Measurements from ENCODE around the gene TRIL.

TRIL gene

DNA sequence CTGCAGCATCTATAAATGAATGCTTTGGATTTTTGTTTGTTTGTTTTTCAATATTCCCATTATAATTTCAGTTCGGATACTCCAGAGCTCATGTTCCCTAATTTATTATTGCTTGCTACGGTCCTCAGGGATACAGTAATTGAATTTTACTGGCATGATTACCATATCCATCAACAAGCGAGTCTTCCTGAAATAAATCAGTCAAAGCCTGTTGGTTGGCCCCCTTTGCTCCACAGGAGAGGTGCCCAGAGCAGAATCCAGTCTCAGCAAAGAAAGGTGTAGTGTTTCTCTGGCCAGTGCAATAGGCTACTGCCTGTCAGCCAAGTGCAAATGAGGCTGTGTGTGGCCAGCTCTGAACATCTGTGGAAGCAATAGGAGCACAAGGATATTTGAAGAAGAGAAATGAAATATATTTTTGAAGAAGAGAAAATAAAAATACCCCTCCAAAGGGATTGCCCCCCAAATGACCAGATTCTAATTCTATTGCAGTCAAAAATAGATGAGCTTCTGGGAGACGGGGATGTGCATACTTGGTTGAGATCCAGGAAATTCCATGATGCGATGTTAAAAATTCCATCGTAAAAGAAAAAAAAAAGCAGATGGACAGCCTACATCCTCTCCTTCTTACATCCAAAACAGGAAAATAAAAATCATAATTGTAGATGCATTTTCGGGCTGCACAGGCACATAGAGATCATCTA, 18.1 kb downstream of the TRIL start:
- CTCF ChIA-PET, result interaction anchor here (1.9 kb wide), 1 partner anchor 17 kb away, joined by 5 read pairs; no protein-coding TSS in a partner anchor
- no peak for DNase-seq
- Mint-ChIP-seq H3K27ac (no peak overlapping the region), H3K4me3 (no peak overlapping the region), H3K4me1 (no peaks in the 10 kb centered on the region), H3K9me3 (no peaks in the 10 kb centered on the region), H3K36me3 (no peaks in the 10 kb centered on the region), H3K27me3 (peaks cover 3% of the 10 kb centered on the region)

DNA sequence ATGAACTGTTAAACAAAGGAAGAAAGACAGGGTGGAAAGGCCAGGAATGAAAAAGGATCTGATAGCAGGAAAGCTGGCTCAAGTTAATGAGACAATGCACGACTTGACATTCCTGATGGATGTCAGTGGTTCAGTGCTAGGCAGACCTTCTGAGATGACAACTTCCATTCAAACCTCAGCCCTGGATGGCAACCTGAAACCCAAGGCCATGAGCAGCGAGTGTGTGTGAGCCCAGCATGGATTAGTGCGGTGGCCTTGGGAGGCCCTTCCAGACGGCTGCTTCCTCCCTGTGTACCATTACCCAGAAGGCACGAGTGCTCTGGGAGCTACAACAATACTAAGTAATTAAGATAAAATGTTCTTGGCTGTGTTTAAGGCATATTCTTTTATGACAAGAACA, 18.8 kb downstream of the TRIL start:
- Mint-ChIP-seq H3K36me3 (no peaks in the 10 kb centered on the region), H3K4me3 (no peak overlapping the region), H3K4me1 (no peaks in the 10 kb centered on the region), H3K27ac (no peak overlapping the region), H3K9me3 (no peaks in the 10 kb centered on the region), H3K27me3 (peaks cover 5% of the 10 kb centered on the region)
- CTCF ChIA-PET, result interaction anchor here (1.9 kb wide), 1 partner anchor 17 kb away, joined by 5 read pairs; no protein-coding TSS in a partner anchor
- no peak for DNase-seq

DNA sequence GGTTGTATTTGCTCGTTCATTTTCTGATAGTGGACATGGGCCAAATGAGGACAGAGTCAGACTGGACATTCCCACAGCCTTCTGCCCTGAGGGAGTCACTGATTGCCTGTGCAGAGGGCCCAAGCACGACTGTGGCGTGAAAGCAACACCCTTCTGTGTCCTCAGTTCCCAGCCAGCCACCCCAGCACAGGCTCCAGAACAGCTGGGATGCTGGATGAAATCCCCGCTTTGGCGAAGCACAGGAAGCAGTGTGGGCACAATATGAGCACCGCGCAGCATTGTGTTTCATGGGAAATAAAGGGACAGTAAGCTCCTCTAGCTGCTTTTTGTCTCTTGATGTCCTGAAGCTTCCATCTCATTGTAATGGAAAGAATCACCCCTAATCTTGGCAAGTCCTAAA, 20.5 kb downstream of the TRIL start:
- DNase-seq, result no peak
- no peaks in the 10 kb centered on the region for H3K4me1 Mint-ChIP-seq
- no peak overlapping the region for H3K27ac Mint-ChIP-seq
- CTCF ChIA-PET, result interaction anchor here (0.8 kb wide), 1 partner anchor 11 kb away, joined by 3 read pairs; no protein-coding TSS in a partner anchor
- H3K9me3 Mint-ChIP-seq, result no peaks in the 10 kb centered on the region
- H3K36me3 Mint-ChIP-seq, result no peaks in the 10 kb centered on the region
- H3K27me3 Mint-ChIP-seq, result peaks cover 16% of the 10 kb centered on the region
- H3K4me3 Mint-ChIP-seq, result no peak overlapping the region

DNA sequence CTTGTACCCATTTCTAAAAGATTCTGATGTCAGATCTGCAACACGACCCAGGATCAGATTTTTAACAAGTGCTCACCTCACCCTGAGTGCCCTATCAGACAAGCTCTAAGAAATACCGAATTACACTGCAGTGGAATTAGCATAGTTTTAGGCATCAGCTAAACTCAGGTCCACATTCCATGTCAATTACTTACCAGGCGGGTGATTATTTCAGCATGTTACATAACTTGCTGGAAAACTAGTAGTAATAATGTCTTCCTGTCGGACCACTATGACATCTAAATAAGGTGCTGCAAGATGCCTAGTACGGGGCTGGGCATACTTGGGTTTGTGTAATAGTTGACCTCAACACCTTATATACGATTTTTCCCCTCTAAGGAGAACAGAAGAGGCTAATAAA, 21.0 kb downstream of the TRIL start:
- CTCF ChIA-PET, result interaction anchor here (0.6 to 0.8 kb wide), 2 partner anchors 10 to 1049 kb away, joined by 3 read pairs; no protein-coding TSS in a partner anchor

DNA sequence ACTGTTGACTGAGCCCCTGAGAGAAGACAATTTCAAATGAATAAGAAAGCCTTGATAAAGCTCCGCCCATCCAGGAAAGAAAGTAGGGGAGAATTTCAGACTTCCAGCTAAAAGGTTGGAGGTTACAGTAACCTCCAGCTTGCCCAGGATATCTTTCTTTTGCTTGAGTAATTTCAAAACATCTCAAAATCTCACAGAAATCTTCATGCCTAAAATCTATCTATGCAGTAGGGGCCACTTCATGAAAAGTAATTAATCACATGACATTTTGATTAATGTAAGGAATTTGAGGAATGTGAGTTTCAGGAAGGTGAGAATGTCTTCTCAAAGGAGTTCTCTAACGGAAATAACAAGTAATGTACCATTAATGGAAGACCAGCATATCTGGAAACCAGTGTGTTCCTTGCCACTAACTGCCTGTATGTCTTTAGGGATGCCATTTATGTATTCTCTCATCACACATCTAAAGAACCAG, 24.2 kb downstream of the TRIL start:
- H3K36me3 Mint-ChIP-seq, result no peaks in the 10 kb centered on the region
- no peak for DNase-seq
- no peak overlapping the region for H3K4me3 Mint-ChIP-seq
- no peak overlapping the region for H3K27ac Mint-ChIP-seq
- CTCF ChIA-PET, result interaction anchor here (2.1 kb wide), 1 partner anchor 11 kb away, joined by 7 read pairs; no protein-coding TSS in a partner anchor
- H3K4me1 Mint-ChIP-seq, result no peaks in the 10 kb centered on the region
- H3K27me3 Mint-ChIP-seq, result peaks cover 17% of the 10 kb centered on the region
- H3K9me3 Mint-ChIP-seq, result no peaks in the 10 kb centered on the region

More for the DNA sequence above, 21.0 kb downstream of the TRIL start:
- Mint-ChIP-seq H3K27me3 (peaks cover 17% of the 10 kb centered on the region), H3K36me3 (no peaks in the 10 kb centered on the region), H3K4me1 (no peaks in the 10 kb centered on the region), H3K4me3 (no peak overlapping the region), H3K9me3 (no peaks in the 10 kb centered on the region), H3K27ac (no peak overlapping the region)
- DNase-seq, result no peak

DNA sequence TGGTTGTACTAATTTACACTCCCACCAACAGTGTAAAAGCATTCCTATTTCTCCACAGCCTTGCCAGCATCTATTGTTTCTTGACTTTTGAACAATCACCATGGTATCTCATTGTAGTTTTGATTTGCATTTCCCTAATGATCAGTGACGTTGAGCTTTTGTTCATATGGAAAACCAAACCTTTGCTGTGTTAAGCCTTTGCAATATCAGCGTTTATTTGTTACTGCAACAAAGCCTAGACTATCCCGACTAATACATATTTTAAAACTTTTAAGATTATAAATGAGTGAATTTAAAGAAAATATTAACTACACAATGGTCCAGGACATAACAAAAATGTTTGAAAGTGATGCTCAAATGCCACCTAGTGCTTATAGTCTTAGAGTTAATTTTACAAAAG, 26.6 kb downstream of the TRIL start:
- no peak overlapping the region for H3K4me3 Mint-ChIP-seq
- CTCF ChIA-PET, result interaction anchor here (0.8 to 1.7 kb wide), 2 partner anchors 10 to 175 kb away, joined by 3 to 6 read pairs; no protein-coding TSS in a partner anchor

DNA sequence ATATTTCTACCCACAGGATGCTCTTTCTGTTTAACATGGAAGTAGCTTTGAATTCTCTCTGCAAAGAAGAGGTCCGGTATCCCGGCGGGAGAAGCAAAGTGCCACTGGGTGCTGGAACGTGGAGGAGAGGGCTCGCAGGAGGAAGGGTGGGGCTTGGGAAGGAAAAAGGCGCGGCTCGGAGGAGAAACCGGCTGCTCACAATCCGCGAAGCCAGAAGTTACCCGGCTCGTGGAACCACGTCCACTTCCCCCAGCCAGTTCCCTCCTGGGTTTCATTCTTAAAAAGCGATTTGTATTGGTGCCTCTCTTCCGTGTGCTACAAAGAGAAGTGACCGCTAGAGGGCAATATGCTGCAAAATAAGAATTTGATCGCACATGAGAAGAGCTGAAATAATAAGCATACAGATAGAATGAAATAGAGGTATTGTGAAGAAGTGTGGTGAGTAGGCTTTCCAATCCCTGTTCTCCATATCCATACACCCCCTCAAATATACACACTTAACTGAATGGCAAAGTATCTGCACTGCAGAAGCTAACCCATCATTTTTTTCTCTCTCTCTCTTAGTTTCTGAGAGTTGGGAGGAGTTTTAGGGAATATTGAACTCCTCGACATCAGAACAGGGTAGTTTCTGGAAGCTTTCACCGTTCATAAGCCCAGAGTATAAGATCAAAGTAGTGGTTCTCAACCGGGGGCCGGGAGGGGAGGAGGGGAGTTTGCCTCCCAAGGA, 31.1 kb downstream of the TRIL start:
- Mint-ChIP-seq H3K4me3 (peak overlapping the region; percentile 75), H3K9me3 (no peaks in the 10 kb centered on the region), H3K4me1 (peaks cover 20% of the 10 kb centered on the region), H3K36me3 (no peaks in the 10 kb centered on the region), H3K27me3 (peaks cover 21% of the 10 kb centered on the region), H3K27ac (no peak overlapping the region)
- DNase-seq, result peak; percentile 66
- CTCF ChIA-PET, result interaction anchor here (0.6 to 10.0 kb wide), 23 partner anchors 9 to 481 kb away, joined by 3 to 156 read pairs (median 4); partner anchors contain the start of genes CHN2 and TRIL

More for the DNA sequence above, 26.6 kb downstream of the TRIL start:
- Mint-ChIP-seq H3K27ac (no peak overlapping the region), H3K9me3 (no peaks in the 10 kb centered on the region), H3K27me3 (peaks cover 22% of the 10 kb centered on the region), H3K36me3 (no peaks in the 10 kb centered on the region), H3K4me1 (peaks cover 9% of the 10 kb centered on the region)
- DNase-seq, result no peak

DNA sequence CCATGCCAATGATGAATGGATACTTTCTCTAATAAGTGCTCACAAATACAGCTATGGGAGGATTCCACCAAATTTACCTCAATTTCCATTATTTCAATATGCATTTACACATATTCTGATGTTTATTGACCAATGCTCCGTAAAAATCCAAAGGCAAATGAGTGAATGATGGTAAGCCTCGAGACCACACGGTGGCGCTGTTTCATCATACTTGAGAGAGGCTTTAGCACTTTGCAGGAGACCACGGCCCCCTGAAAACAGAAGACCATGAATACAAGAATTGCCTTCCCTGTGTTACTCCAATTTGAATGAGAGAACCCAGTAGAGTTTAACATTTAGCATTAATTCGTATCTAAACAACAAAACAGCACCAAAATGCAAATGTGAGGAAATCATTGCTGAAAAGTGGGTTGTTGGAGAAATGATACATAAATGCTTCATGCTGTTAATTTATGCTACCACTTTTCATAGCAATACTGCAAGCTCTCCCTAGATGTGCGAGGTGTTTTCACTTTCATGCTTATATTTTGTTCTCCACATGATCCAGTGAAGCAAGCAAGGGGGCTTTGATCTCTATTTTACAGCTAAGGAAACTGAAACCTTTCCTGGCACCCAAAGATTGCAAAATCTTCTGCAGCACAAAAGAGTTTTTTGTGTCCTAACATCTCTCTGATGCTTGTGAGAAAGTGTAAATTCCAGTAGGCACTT, 35.4 kb downstream of the TRIL start:
- Mint-ChIP-seq H3K4me3 (no peak overlapping the region), H3K36me3 (no peaks in the 10 kb centered on the region), H3K4me1 (peaks cover 20% of the 10 kb centered on the region), H3K27ac (no peak overlapping the region), H3K9me3 (no peaks in the 10 kb centered on the region), H3K27me3 (peaks cover 21% of the 10 kb centered on the region)
- CTCF ChIA-PET, result interaction anchor here (0.6 to 10.0 kb wide), 31 partner anchors 10 to 1104 kb away, joined by 3 to 156 read pairs (median 5); no protein-coding TSS in a partner anchor
- peak; percentile 70 for DNase-seq

DNA sequence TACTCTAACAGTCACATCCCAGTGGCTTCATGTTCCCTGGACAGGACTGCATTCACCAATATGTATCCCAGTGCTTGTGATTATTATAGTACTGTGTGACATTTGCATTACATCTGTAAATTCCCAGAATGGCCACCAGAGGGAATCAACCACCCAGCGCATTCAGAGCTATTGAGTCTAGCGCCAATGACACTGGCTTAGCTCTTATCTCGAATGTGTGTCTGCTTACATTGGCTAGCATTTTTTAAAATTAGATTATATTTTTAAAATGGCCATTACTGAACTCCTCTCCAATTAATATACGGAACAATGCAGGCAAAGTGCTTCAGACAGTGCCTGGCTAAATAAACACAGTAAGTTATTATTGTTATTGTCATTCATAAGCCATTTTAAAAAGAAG, 36.3 kb downstream of the TRIL start:
- Mint-ChIP-seq H3K4me3 (no peak overlapping the region), H3K9me3 (no peaks in the 10 kb centered on the region), H3K36me3 (no peaks in the 10 kb centered on the region), H3K4me1 (peaks cover 14% of the 10 kb centered on the region), H3K27ac (no peak overlapping the region), H3K27me3 (peaks cover 19% of the 10 kb centered on the region)
- peak; percentile 43 for DNase-seq
- CTCF ChIA-PET, result interaction anchor here (0.7 to 10.0 kb wide), 32 partner anchors 9 to 1261 kb away, joined by 3 to 156 read pairs (median 5); no protein-coding TSS in a partner anchor

DNA sequence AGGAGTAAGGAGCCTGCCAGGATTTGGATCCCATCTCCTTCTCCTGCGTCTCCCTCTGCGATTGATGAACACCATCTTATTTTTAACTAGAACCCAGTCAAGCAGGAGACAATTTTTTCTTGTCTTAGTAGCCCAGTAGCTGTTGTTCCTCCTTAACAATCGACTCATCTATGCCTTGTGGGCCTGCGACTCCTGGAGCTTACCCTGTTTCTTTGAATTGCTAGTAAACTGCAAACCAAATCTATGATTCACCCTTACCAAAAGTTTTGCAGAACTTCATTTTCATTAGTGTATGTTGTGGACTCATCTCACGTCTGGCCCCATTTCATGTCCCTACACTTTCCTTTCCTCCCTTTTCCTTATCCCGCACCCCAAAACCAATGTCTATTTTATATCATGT, 37.7 kb downstream of the TRIL start:
- H3K27ac Mint-ChIP-seq, result no peak overlapping the region
- H3K36me3 Mint-ChIP-seq, result no peaks in the 10 kb centered on the region
- CTCF ChIA-PET, result interaction anchor here (1.0 to 10.0 kb wide), 6 partner anchors 8 to 488 kb away, joined by 3 to 156 read pairs (median 62); no protein-coding TSS in a partner anchor

DNA sequence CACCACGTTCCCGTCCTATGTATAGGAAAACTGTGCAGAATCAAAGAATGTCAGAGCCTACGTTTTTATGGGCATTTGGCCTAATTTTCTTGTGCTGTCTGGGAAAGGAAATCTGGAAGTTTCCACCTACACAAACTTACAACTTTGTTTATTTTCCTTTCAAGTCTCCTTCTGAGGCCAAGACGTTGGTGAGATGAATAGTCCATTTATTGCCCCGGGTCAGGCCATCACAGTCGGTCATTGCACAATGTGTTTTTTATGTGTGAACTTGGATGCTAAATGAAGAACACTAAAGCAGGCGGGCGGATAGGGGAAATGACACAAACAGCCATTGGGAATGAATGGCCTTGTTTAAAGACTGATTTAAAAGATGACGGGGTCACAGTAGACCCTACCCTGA, 38.6 kb downstream of the TRIL start:
- Mint-ChIP-seq H3K4me1 (peaks cover 9% of the 10 kb centered on the region), H3K36me3 (no peaks in the 10 kb centered on the region), H3K27ac (no peak overlapping the region), H3K4me3 (no peak overlapping the region), H3K9me3 (no peaks in the 10 kb centered on the region), H3K27me3 (peaks cover 5% of the 10 kb centered on the region)
- CTCF ChIA-PET, result interaction anchor here (1.3 to 10.0 kb wide), 3 partner anchors 182 to 489 kb away, joined by 3 to 156 read pairs (median 115); no protein-coding TSS in a partner anchor
- no peak for DNase-seq

More for the DNA sequence above, 37.7 kb downstream of the TRIL start:
- no peak for DNase-seq
- H3K4me1 Mint-ChIP-seq, result peaks cover 9% of the 10 kb centered on the region
- no peaks in the 10 kb centered on the region for H3K9me3 Mint-ChIP-seq
- no peak overlapping the region for H3K4me3 Mint-ChIP-seq
- peaks cover 9% of the 10 kb centered on the region for H3K27me3 Mint-ChIP-seq

DNA sequence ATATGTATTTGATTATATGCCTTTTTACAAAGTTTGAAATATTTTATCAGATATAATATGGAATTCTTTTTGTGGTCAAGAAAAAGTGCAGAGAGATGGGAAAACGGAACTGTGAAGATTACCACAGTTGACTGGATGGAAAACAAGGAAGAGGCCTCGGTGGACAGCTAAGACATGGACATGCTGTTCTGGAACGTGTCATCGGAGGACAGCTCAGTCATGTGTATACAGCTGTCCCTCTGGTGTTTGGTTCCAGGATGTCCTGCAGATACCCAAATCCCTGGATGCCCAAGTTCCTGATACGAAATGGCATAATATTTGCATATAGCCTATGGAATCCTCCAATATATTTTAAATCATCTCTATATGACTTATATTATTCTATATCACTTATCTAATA, 49.4 kb downstream of the TRIL start:
- H3K27me3 Mint-ChIP-seq, result no peaks in the 10 kb centered on the region
- H3K36me3 Mint-ChIP-seq, result no peaks in the 10 kb centered on the region
- no peaks in the 10 kb centered on the region for H3K9me3 Mint-ChIP-seq
- no peak for DNase-seq
- no peak overlapping the region for H3K4me3 Mint-ChIP-seq
- no peak overlapping the region for H3K27ac Mint-ChIP-seq
- no peaks in the 10 kb centered on the region for H3K4me1 Mint-ChIP-seq
- CTCF ChIA-PET, result interaction anchor here (3.1 kb wide), 1 partner anchor 13 kb away, joined by 10 read pairs; no protein-coding TSS in a partner anchor

DNA sequence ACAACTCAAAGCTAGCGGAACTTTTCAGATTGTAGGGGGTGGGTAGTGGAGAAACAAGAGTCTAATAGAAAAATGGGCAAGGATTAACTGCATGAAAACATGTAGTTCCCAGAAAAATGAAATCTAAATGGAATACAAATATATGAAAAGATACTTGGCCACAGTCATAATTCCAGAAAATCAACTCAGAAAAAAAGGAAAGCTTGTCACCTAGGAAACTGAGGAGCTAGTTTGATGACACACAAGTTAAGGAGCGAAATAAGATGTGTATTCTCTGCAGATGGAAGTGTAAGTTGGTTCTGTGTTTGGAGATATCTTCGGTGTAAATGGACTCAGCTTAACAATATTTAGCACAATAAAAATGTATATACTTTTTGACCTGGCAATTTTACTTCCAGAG, 52.7 kb downstream of the TRIL start:
- Mint-ChIP-seq H3K27me3 (no peaks in the 10 kb centered on the region), H3K9me3 (no peaks in the 10 kb centered on the region), H3K4me1 (no peaks in the 10 kb centered on the region), H3K36me3 (no peaks in the 10 kb centered on the region), H3K27ac (no peak overlapping the region), H3K4me3 (no peak overlapping the region)
- DNase-seq, result no peak
- CTCF ChIA-PET, result interaction anchor here (3.2 kb wide), 1 partner anchor 17 kb away, joined by 11 read pairs; no protein-coding TSS in a partner anchor

All from activated naive CD4-positive, alpha-beta T cell treated with anti-CD3 and anti-CD28 coated beads, Interleukin-2, amount 10 ng/mL, durations not matched to agents 7 days and 5 days (primary cell).